GM11168 (cell line): ENCODE results near the gene ARMC8.

Experiments used
- in situ Hi-C: fragments of 300-500 bp; cut with MboI; formaldehyde crosslinking; loops from one replicate; pipeline ENCODE4 v1.12.0; 2022; ENCODE audit warnings: low sequenced_read_pairs; ENCODE audit not compliant: unreplicated experiment

The ARMC8 gene

GRCh38 chr3:138241676-138242075 is 54.6 kb downstream of the ARMC8 start:
- in situ Hi-C loops = no loop called here

GRCh38 chr3:138242466-138242865 is 55.4 kb downstream of the ARMC8 start:
- in situ Hi-C loops = no loop called here

- in situ Hi-C loops = no loop called here
These were observed 57.9 kb downstream of the ARMC8 start for GRCh38 chr3:138245026-138245425.

GRCh38 chr3:138249636-138250035 is 62.5 kb downstream of the ARMC8 start:
- in situ Hi-C loops = no loop called here

- in situ Hi-C loops = no loop called here
These were observed 66.5 kb downstream of the ARMC8 start for GRCh38 chr3:138253609-138254008.

- in situ Hi-C loops = no loop called here
These were observed 67.1 kb downstream of the ARMC8 start for GRCh38 chr3:138254216-138254615.

- in situ Hi-C loops = no loop called here
These were observed 68.9 kb downstream of the ARMC8 start for GRCh38 chr3:138256022-138256421.

GRCh38 chr3:138257986-138258385 is 70.9 kb downstream of the ARMC8 start:
- in situ Hi-C loops = no loop called here

- in situ Hi-C loops = no loop called here
These were observed 72.0 kb downstream of the ARMC8 start for GRCh38 chr3:138259126-138259525.

GRCh38 chr3:138260611-138261010 is 73.5 kb downstream of the ARMC8 start:
- in situ Hi-C loops = no loop called here

GRCh38 chr3:138263104-138263503 is 76.0 kb downstream of the ARMC8 start:
- in situ Hi-C loops = no loop called here

GRCh38 chr3:138265745-138266144 is 78.6 kb downstream of the ARMC8 start:
- in situ Hi-C loops = no loop called here

- in situ Hi-C loops = no loop called here
These were observed 80.0 kb downstream of the ARMC8 start for GRCh38 chr3:138267083-138267482.

- in situ Hi-C loops = no loop called here
These were observed 83.1 kb downstream of the ARMC8 start for GRCh38 chr3:138270245-138270644.

- in situ Hi-C loops = no loop called here
These were observed 84.2 kb downstream of the ARMC8 start for GRCh38 chr3:138271189-138271794.

GRCh38 chr3:138281561-138281960 is 94.5 kb downstream of the ARMC8 start:
- in situ Hi-C loops = no loop called here

GRCh38 chr3:138282836-138283235 is 95.7 kb downstream of the ARMC8 start:
- in situ Hi-C loops = no loop called here

- in situ Hi-C loops = no loop called here
These were observed 97.0 kb downstream of the ARMC8 start for GRCh38 chr3:138284079-138284478.

- in situ Hi-C loops = no loop called here
These were observed 97.9 kb downstream of the ARMC8 start for GRCh38 chr3:138284957-138285477.

GRCh38 chr3:138289260-138289659 is 102.2 kb downstream of the ARMC8 start:
- in situ Hi-C loops = no loop called here

- in situ Hi-C loops = no loop called here
These were observed 102.6 kb downstream of the ARMC8 start for GRCh38 chr3:138289701-138290100.

GRCh38 chr3:138296639-138297038 is 109.5 kb downstream of the ARMC8 start:
- in situ Hi-C loops = no loop called here
